Hematopoietic multipotent progenitor cell treated with erythropoietin and hydrocortisone succinate and interleukin-3 and kit ligand, for 6 days (in vitro differentiated cells): ENCODE measurements around the gene CACNA1B.
A peak's percentile ranks its signal among the peaks of the same experiment; 100 is the strongest.

Source experiments
- DNase-seq: peaks from one replicate; pipeline ENCODE4 v3.0.0-alpha.2; 2015

CACNA1B gene

GRCh38 chr9:138020120-138020794 is 142.7 kb downstream of the CACNA1B start:
- DNase-seq: no peak

GRCh38 chr9:138020795-138021182 is 143.2 kb downstream of the CACNA1B start:
- DNase-seq: no peak

DNA sequence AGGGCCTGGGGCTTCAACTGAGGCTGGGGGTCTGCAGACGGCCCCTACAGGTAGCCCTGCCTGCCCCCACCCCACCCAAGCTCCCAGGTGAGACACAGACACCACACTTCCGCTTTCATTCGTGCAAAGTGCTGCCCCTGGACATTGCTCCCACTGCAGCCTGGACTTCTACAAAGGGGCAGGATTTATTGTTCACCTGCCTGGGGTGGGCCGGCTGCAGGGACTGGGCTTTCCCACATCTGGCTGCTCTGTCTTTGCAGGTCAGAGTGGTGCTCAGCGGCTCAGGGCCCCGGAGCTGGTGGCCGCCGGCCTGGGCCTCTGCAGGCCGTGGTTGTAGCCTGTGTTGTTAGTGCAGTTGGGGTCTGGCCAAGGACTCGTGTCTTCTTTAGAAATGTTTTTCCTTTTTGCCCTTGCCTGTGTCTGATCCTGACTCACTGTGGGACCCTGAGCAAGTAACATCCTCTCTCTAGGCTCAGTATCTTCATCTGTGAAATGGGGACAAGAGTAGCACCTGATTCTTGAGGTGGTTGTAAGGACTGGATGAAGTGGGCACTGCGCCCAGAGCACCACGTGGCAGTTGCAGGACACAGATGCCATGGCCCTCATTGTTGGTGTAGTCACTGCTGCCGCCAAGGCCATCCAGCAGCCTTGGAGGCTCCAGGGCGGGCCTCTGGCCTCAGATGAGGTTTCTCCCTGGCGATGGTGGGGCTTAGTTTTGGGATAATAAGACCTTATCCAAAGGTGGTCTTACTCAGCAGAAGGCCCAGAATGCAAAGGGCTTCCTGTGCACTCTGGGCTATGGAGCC is 143.9 kb downstream of the CACNA1B start:
- no peak for DNase-seq

GRCh38 chr9:138022121-138022741 is 144.6 kb downstream of the CACNA1B start:
- peak; percentile 62 for DNase-seq

GRCh38 chr9:138022756-138023393 is 145.3 kb downstream of the CACNA1B start:
- DNase-seq: no peak

DNA sequence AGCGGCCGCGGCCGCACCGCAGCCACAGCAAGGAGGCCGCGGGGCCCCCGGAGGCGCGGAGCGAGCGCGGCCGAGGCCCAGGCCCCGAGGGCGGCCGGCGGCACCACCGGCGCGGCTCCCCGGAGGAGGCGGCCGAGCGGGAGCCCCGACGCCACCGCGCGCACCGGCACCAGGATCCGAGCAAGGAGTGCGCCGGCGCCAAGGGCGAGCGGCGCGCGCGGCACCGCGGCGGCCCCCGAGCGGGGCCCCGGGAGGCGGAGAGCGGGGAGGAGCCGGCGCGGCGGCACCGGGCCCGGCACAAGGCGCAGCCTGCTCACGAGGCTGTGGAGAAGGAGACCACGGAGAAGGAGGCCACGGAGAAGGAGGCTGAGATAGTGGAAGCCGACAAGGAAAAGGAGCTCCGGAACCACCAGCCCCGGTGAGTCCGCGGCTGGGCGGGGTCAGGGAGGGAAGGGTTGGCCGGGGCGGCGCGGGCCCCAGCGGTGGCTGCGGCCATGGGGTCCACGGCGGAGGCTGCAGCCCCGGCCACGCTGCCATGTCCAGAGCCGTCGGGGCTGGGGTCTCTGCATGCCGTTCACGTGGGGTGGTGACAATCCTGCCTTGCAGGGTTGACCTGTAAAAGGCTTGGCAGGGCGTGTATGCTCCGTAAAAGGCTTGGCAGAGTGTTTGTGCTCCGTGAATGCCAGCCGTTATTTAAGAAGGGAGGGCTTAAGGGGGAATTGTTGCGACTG is 146.0 kb downstream of the CACNA1B start:
- no peak for DNase-seq

DNA sequence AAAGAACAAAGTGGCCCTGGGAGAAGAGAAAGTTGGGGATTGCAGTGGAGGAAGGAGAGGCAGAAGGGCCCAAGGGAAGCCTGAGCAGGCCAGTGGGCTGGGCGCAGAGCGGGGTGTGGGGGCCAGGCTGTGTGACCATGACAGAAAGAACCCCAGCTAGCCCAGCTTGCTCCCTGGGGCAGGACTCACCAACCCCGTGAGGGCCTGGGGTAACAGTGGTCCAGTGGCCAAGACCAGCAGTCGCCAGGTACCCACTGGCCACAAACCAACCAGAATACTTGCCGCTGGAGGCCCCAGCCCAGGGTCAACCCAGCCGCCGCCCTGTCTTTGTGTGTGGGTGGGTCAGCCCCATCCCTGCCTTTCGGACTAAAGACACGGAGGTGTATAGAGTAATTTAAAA is 146.5 kb downstream of the CACNA1B start:
- DNase-seq: no peak

- no peak for DNase-seq
Observed at GRCh38 chr9:138024831-138025291, 147.3 kb downstream of the CACNA1B start.

GRCh38 chr9:138025417-138025816 is 147.8 kb downstream of the CACNA1B start:
- DNase-seq: no peak

GRCh38 chr9:138025908-138026307 is 148.3 kb downstream of the CACNA1B start:
- DNase-seq: no peak

- DNase-seq: no peak
Observed at GRCh38 chr9:138028596-138028995, 151.0 kb downstream of the CACNA1B start.

GRCh38 chr9:138031186-138031585 is 153.6 kb downstream of the CACNA1B start:
- DNase-seq: no peak

- no peak for DNase-seq
Observed at GRCh38 chr9:138033950-138034349, 156.4 kb downstream of the CACNA1B start.

GRCh38 chr9:138037140-138037539 is 159.6 kb downstream of the CACNA1B start:
- no peak for DNase-seq

- DNase-seq: no peak
Observed at GRCh38 chr9:138038244-138038671, 160.7 kb downstream of the CACNA1B start.

- no peak for DNase-seq
Observed at GRCh38 chr9:138040446-138041430, 163.2 kb downstream of the CACNA1B start.

- no peak for DNase-seq
Observed at GRCh38 chr9:138042146-138042545, 164.6 kb downstream of the CACNA1B start.

GRCh38 chr9:138042640-138043039 is 165.1 kb downstream of the CACNA1B start:
- no peak for DNase-seq

DNA sequence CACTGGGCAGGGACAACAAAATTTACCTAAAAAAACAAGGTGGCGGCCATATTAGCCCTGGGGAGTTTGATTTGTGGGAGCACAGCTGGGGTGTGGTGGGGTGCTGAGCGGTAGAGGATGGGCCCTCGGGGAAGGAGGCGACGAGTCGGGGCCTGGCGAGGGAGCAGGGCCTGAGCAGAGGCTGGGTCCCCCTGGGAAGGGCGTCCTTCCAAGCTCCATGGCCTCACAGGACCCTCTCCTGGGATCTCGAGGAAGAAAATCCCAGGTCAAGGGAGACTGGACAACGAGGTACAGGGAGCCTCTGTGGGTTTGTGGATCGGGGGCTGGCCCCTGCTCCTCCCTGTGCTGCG is 165.5 kb downstream of the CACNA1B start:
- DNase-seq: no peak

GRCh38 chr9:138043411-138044345 is 166.1 kb downstream of the CACNA1B start:
- no peak for DNase-seq
